Astrocyte (in vitro differentiated cells and primary cell): ENCODE results near the gene GSTT4. TPM values are rescaled to one million over a fixed set of nuclear protein-coding genes. Genes with fewer than 3 reads are reported as not detected.
"Not testable (repeated sequence)": the region's sequence is repeated elsewhere in the genome, so short reads cannot be mapped to it uniquely, and the experiment has no call there.

Source experiments
- DNase-seq: peaks from one replicate; pipeline ENCODE4 v3.0.0-alpha.2; 2010; ENCODE audit warnings: low read depth
- FAIRE-seq: peaks from 2 replicates; lab custom pipeline; 2011; peaks lifted over from hg19 to GRCh38; lab: Jason Lieb, UNC
- H2AFZ ChIP-seq: 2 replicates; pipeline ENCODE4 v1.6.0; 2012; ENCODE audit warnings: low read depth, low read length, inconsistent platforms
- H3K27ac ChIP-seq: 2 replicates; pipeline ENCODE4 v1.5.1; 2011; ENCODE audit warnings: low read depth, low read length, inconsistent platforms
- H3K27me3 ChIP-seq: 2 replicates; pipeline ENCODE4 v1.6.0; 2011; ENCODE audit warnings: low read length, inconsistent platforms; ENCODE audit not compliant: insufficient read depth
- H3K36me3 ChIP-seq: 2 replicates; pipeline ENCODE4 v1.5.1; 2011; ENCODE audit warnings: low read length, inconsistent platforms; ENCODE audit not compliant: insufficient read depth
- H3K4me1 ChIP-seq: 2 replicates; pipeline ENCODE4 v1.5.1; 2011; ENCODE audit warnings: low read length, inconsistent platforms; ENCODE audit not compliant: insufficient read depth
- H3K4me2 ChIP-seq: 2 replicates; pipeline ENCODE4 v1.6.0; 2012; ENCODE audit warnings: low read length, inconsistent platforms
- H3K4me3 ChIP-seq: 2 replicates; pipeline ENCODE4 v1.5.1; 2011; ENCODE audit warnings: low read depth, mild to moderate bottlenecking, low read length, inconsistent platforms; ENCODE audit not compliant: insufficient read depth
- H3K79me2 ChIP-seq: 2 replicates; pipeline ENCODE4 v1.6.0; 2012; ENCODE audit warnings: mild to moderate bottlenecking, low read length, inconsistent platforms; ENCODE audit not compliant: insufficient read depth
- H3K9ac ChIP-seq: 2 replicates; pipeline ENCODE4 v1.6.0; 2012; ENCODE audit warnings: mild to moderate bottlenecking, low read length, inconsistent platforms
- H3K9me3 ChIP-seq: 2 replicates; pipeline ENCODE4 v1.5.1; 2012; ENCODE audit warnings: low read depth, mild to moderate bottlenecking, low read length, inconsistent platforms; ENCODE audit not compliant: insufficient read depth
- H4K20me1 ChIP-seq: 2 replicates; pipeline ENCODE4 v1.6.0; 2012; ENCODE audit warnings: low read length, inconsistent platforms; ENCODE audit not compliant: insufficient read depth
- H3K27ac Mint-ChIP-seq: one replicate; pipeline ENCODE4 v1.8.0; 2021; ENCODE audit warnings: mild to moderate bottlenecking, mixed read lengths; ENCODE audit not compliant: unreplicated experiment
- H3K27me3 Mint-ChIP-seq: one replicate; pipeline ENCODE4 v1.8.0; 2021; ENCODE audit warnings: low read depth, mixed read lengths; ENCODE audit not compliant: unreplicated experiment
- H3K36me3 Mint-ChIP-seq: one replicate; pipeline ENCODE4 v1.8.0; 2021; ENCODE audit warnings: low read depth, mixed read lengths; ENCODE audit not compliant: unreplicated experiment
- H3K4me1 Mint-ChIP-seq: one replicate; pipeline ENCODE4 v1.8.0; 2021; ENCODE audit warnings: low read depth, mixed read lengths; ENCODE audit not compliant: unreplicated experiment
- H3K4me3 Mint-ChIP-seq: one replicate; pipeline ENCODE4 v1.8.0; 2021; ENCODE audit warnings: mild to moderate bottlenecking, moderate library complexity, mixed read lengths; ENCODE audit not compliant: unreplicated experiment
- H3K9me3 Mint-ChIP-seq: one replicate; pipeline ENCODE4 v1.8.0; 2021; ENCODE audit warnings: mild to moderate bottlenecking, mixed read lengths; ENCODE audit not compliant: unreplicated experiment
- CTCF ChIP-seq: IDR thresholded peaks from 2 replicates; pipeline ENCODE4 v1.5.1; 2011; ENCODE audit warnings: low read depth, mild to moderate bottlenecking, inconsistent platforms, low read length, moderate library complexity; ENCODE audit not compliant: insufficient read depth
- EZH2 ChIP-seq: IDR thresholded peaks from 2 replicates; pipeline ENCODE4 v1.6.1; 2012; ENCODE audit warnings: mild to moderate bottlenecking, low read length, inconsistent platforms; ENCODE audit not compliant: insufficient read depth
- total RNA-seq: library from RNA; stranded (reverse); gene quantifications from 2 replicates; pipeline ENCODE4 v1.2.1, GENCODE V29; 2021

Gene GSTT4
- total RNA-seq, 1 donor from 2014 or later: not detected

GRCh38 chr22:24049211-24049610, 44.0 kb upstream of the GSTT4 start:
- no peaks in the 10 kb centered on the region for H3K27me3 Mint-ChIP-seq
- Histone ChIP-seq H3K4me3 (no peak overlapping the region), H3K9me3 (no peaks in the 10 kb centered on the region), H2AFZ (no peak overlapping the region), H3K36me3 (peaks cover 7% of the 10 kb centered on the region), H3K27me3 (no peaks in the 10 kb centered on the region), H3K4me2 (no peak overlapping the region), H3K4me1 (peaks cover 9% of the 10 kb centered on the region), H4K20me1 (peaks cover 69% of the 10 kb centered on the region), H3K9ac (no peak overlapping the region), H3K79me2 (no peaks in the 10 kb centered on the region), H3K27ac (no peak overlapping the region)
- peaks cover 24% of the 10 kb centered on the region for H3K36me3 Mint-ChIP-seq
- FAIRE-seq: no peak
- peaks cover 23% of the 10 kb centered on the region for H3K4me1 Mint-ChIP-seq
- H3K27ac Mint-ChIP-seq: no peak overlapping the region
- H3K4me3 Mint-ChIP-seq: no peak overlapping the region
- TF ChIP-seq EZH2 (no peak), CTCF (no peak)
- no peaks in the 10 kb centered on the region for H3K9me3 Mint-ChIP-seq
- DNase-seq: no peak

DNA sequence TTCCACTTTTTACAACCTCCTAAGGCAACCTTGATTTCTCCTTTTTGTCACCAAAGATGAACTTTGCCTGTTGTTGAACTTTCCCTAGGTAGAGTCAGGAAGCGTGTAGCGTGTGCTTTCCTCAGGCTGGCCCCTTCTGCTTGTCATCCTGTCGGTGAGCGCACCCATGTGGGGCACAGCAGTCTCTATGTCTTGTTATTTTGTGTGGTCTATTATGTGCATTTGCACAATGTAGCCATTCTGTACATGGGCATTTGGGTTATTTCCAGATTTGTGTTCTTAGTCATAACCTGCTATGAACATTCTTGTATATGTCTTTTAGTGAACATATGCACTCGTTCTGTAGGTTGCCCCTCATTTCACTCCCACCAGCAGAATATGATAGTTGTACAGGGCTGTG, 40.8 kb upstream of the GSTT4 start:
- no peak for TF ChIP-seq CTCF
- no peak for TF ChIP-seq EZH2
- Mint-ChIP-seq H3K36me3 (peaks cover 28% of the 10 kb centered on the region), H3K27me3 (no peaks in the 10 kb centered on the region), H3K9me3 (no peaks in the 10 kb centered on the region), H3K27ac (no peak overlapping the region), H3K4me3 (no peak overlapping the region), H3K4me1 (peaks cover 16% of the 10 kb centered on the region)
- H3K27ac ChIP-seq: no peak overlapping the region
- no peaks in the 10 kb centered on the region for H3K79me2 ChIP-seq
- H2AFZ ChIP-seq: no peak overlapping the region
- DNase-seq (no peak), FAIRE-seq (no peak)
- H3K4me3 ChIP-seq: no peak overlapping the region
- peaks cover 79% of the 10 kb centered on the region for H4K20me1 ChIP-seq
- no peak overlapping the region for H3K9ac ChIP-seq
- no peaks in the 10 kb centered on the region for H3K27me3 ChIP-seq
- H3K9me3 ChIP-seq: no peaks in the 10 kb centered on the region
- H3K36me3 ChIP-seq: peaks cover 7% of the 10 kb centered on the region
- peaks cover 11% of the 10 kb centered on the region for H3K4me1 ChIP-seq
- no peak overlapping the region for H3K4me2 ChIP-seq

DNA sequence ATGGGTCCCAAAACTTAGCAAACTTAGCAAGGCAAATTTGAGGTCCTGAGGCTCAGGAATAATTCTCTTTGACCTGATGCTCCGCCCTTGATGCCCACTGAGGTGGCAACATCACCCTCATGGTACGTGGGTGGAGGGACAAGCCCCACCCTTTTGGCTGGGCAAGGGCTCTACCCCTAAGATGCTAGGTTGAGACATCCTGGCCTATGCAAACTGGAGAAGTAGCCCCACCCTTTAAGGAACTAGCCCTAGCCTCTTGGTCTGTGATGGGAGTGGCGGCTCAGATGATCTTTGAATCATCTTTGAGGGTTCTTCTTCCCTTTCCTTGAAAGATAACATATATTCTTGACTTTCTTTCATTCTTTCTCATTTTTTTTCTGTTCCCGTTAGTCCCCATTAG, 38.7 kb upstream of the GSTT4 start:
- TF ChIP-seq EZH2 (no peak), CTCF (no peak)
- peaks cover 69% of the 10 kb centered on the region for H4K20me1 ChIP-seq
- H3K79me2 ChIP-seq: no peaks in the 10 kb centered on the region
- H3K4me1 ChIP-seq: peaks cover 11% of the 10 kb centered on the region
- no peak for DNase-seq
- no peak for FAIRE-seq
- Mint-ChIP-seq H3K4me3 (no peak overlapping the region), H3K9me3 (no peaks in the 10 kb centered on the region), H3K27me3 (no peaks in the 10 kb centered on the region), H3K4me1 (peaks cover 24% of the 10 kb centered on the region), H3K36me3 (peaks cover 33% of the 10 kb centered on the region), H3K27ac (no peak overlapping the region)
- H3K27ac ChIP-seq: no peak overlapping the region
- no peak overlapping the region for H2AFZ ChIP-seq
- no peaks in the 10 kb centered on the region for H3K9me3 ChIP-seq
- peaks cover 6% of the 10 kb centered on the region for H3K36me3 ChIP-seq
- no peak overlapping the region for H3K9ac ChIP-seq
- no peak overlapping the region for H3K4me2 ChIP-seq
- H3K4me3 ChIP-seq: no peak overlapping the region
- H3K27me3 ChIP-seq: no peaks in the 10 kb centered on the region

- not testable (repeated sequence) for H3K4me3 ChIP-seq, H3K27ac ChIP-seq, H3K36me3 ChIP-seq, H3K4me3 Mint-ChIP-seq, DNase-seq, FAIRE-seq, H3K9me3 ChIP-seq, H3K79me2 ChIP-seq, H2AFZ ChIP-seq, H3K27me3 Mint-ChIP-seq, H3K9me3 Mint-ChIP-seq, H3K4me2 ChIP-seq, H3K27me3 ChIP-seq, H3K9ac ChIP-seq
- H3K4me1 Mint-ChIP-seq: peaks cover 28% of the 10 kb centered on the region
- H3K36me3 Mint-ChIP-seq: peaks cover 35% of the 10 kb centered on the region
- H3K4me1 ChIP-seq: peaks cover 11% of the 10 kb centered on the region
- peaks cover 68% of the 10 kb centered on the region for H4K20me1 ChIP-seq
- peak overlapping the region; percentile 13 for H3K27ac Mint-ChIP-seq
These were observed 38.2 kb upstream of the GSTT4 start for GRCh38 chr22:24043465-24043864.
